Rectal smooth muscle tissue (tissue), 1 donor: Measurements from ENCODE around the gene YPEL4.

Experiments used
- H3K27ac ChIP-seq: one replicate; pipeline ENCODE4 v1.7.0; 2013; ENCODE audit warnings: low read depth, low read length, inconsistent platforms
- H3K27me3 ChIP-seq: one replicate; pipeline ENCODE4 v1.7.0; 2013; ENCODE audit warnings: low read length; ENCODE audit not compliant: control insufficient read depth, insufficient read depth
- H3K36me3 ChIP-seq: one replicate; pipeline ENCODE4 v1.7.0; 2013; ENCODE audit warnings: low read length; ENCODE audit not compliant: control insufficient read depth, insufficient read depth
- H3K4me1 ChIP-seq: one replicate; pipeline ENCODE4 v1.7.0; 2013; ENCODE audit warnings: low read length; ENCODE audit not compliant: control insufficient read depth, insufficient read depth
- H3K4me3 ChIP-seq: one replicate; pipeline ENCODE4 v1.7.0; 2013; ENCODE audit warnings: low read length
- H3K9ac ChIP-seq: one replicate; pipeline ENCODE4 v1.7.0; 2013; ENCODE audit warnings: low read length

YPEL4 gene

GRCh38 chr11:57647960-57648800 lies 1.5 kb downstream of the YPEL4 start:
- H3K27me3 ChIP-seq = peaks cover 36% of the 10 kb centered on the region
- no peak overlapping the region for H3K27ac ChIP-seq
- no peak overlapping the region for H3K4me3 ChIP-seq
- H3K36me3 ChIP-seq = no peaks in the 10 kb centered on the region
- peaks cover 8% of the 10 kb centered on the region for H3K4me1 ChIP-seq
- H3K9ac ChIP-seq = no peak overlapping the region

GRCh38 chr11:57647372-57647771 lies 2.3 kb downstream of the YPEL4 start:
- H3K27ac ChIP-seq = no peak overlapping the region
- H3K27me3 ChIP-seq = peaks cover 36% of the 10 kb centered on the region
- no peaks in the 10 kb centered on the region for H3K36me3 ChIP-seq
- no peak overlapping the region for H3K4me3 ChIP-seq
- no peak overlapping the region for H3K9ac ChIP-seq
- H3K4me1 ChIP-seq = peaks cover 8% of the 10 kb centered on the region

GRCh38 chr11:57646799-57647303 lies 2.9 kb downstream of the YPEL4 start:
- Histone ChIP-seq H3K27ac (no peak overlapping the region), H3K36me3 (no peaks in the 10 kb centered on the region), H3K27me3 (peaks cover 36% of the 10 kb centered on the region), H3K9ac (no peak overlapping the region), H3K4me3 (no peak overlapping the region), H3K4me1 (peaks cover 8% of the 10 kb centered on the region)

GRCh38 chr11:57646194-57646798 lies 3.4 kb downstream of the YPEL4 start:
- no peak overlapping the region for H3K4me3 ChIP-seq
- H3K27me3 ChIP-seq = peaks cover 36% of the 10 kb centered on the region
- no peak overlapping the region for H3K27ac ChIP-seq
- H3K9ac ChIP-seq = no peak overlapping the region
- peaks cover 8% of the 10 kb centered on the region for H3K4me1 ChIP-seq
- no peaks in the 10 kb centered on the region for H3K36me3 ChIP-seq

GRCh38 chr11:57645689-57646085 lies 4.0 kb downstream of the YPEL4 start:
- H3K36me3 ChIP-seq = no peaks in the 10 kb centered on the region
- H3K4me1 ChIP-seq = peaks cover 11% of the 10 kb centered on the region
- H3K9ac ChIP-seq = no peak overlapping the region
- peaks cover 36% of the 10 kb centered on the region for H3K27me3 ChIP-seq
- H3K27ac ChIP-seq = no peak overlapping the region
- no peak overlapping the region for H3K4me3 ChIP-seq

GRCh38 chr11:57644748-57645688 lies 4.7 kb downstream of the YPEL4 start:
- H3K36me3 ChIP-seq = no peaks in the 10 kb centered on the region
- no peak overlapping the region for H3K4me3 ChIP-seq
- H3K27ac ChIP-seq = no peak overlapping the region
- peaks cover 35% of the 10 kb centered on the region for H3K27me3 ChIP-seq
- H3K9ac ChIP-seq = no peak overlapping the region
- peaks cover 9% of the 10 kb centered on the region for H3K4me1 ChIP-seq

GRCh38 chr11:57643802-57644201 lies 5.9 kb downstream of the YPEL4 start:
- Histone ChIP-seq H3K27me3 (peaks cover 28% of the 10 kb centered on the region), H3K36me3 (no peaks in the 10 kb centered on the region), H3K4me3 (no peak overlapping the region), H3K9ac (no peak overlapping the region), H3K4me1 (peaks cover 8% of the 10 kb centered on the region), H3K27ac (no peak overlapping the region)

GRCh38 chr11:57641011-57641807 lies 8.5 kb downstream of the YPEL4 start:
- Histone ChIP-seq H3K27me3 (peaks cover 3% of the 10 kb centered on the region), H3K9ac (no peak overlapping the region)

GRCh38 chr11:57640068-57640800 lies 9.5 kb downstream of the YPEL4 start:
- no peak overlapping the region for H3K9ac ChIP-seq
- no peak overlapping the region for H3K27ac ChIP-seq
- no peaks in the 10 kb centered on the region for H3K36me3 ChIP-seq
- no peak overlapping the region for H3K4me3 ChIP-seq
- H3K27me3 ChIP-seq = no peaks in the 10 kb centered on the region
- H3K4me1 ChIP-seq = peaks cover 12% of the 10 kb centered on the region

More at GRCh38 chr11:57641011-57641807, 8.5 kb downstream of the YPEL4 start:
- no peaks in the 10 kb centered on the region for H3K36me3 ChIP-seq
- no peak overlapping the region for H3K4me3 ChIP-seq
- peaks cover 12% of the 10 kb centered on the region for H3K4me1 ChIP-seq
- no peak overlapping the region for H3K27ac ChIP-seq

GRCh38 chr11:57639321-57640067 lies 10.2 kb downstream of the YPEL4 start:
- peaks cover 10% of the 10 kb centered on the region for H3K4me1 ChIP-seq
- H3K27ac ChIP-seq = no peak overlapping the region
- H3K27me3 ChIP-seq = no peaks in the 10 kb centered on the region
- H3K9ac ChIP-seq = no peak overlapping the region
- H3K36me3 ChIP-seq = no peaks in the 10 kb centered on the region
- H3K4me3 ChIP-seq = peak overlapping the region; percentile 84
